A673 (cell line): ENCODE data around the gene TSPAN2.

Experiments used
- CTCF ChIP-seq: fragments of 300-800, 200-600 bp; sonication (generic); conservative IDR thresholded peaks from 2 replicates; pipeline ENCODE4 v1.5.1; 2017; ENCODE audit warnings: low read depth, mild to moderate bottlenecking, antibody characterized with exemption, low read length, moderate library complexity, mixed read lengths
- EZH2 ChIP-seq: fragments of 200-600 bp; sonication (generic); IDR thresholded peaks from 2 replicates; pipeline ENCODE4 v1.6.1; 2017; ENCODE audit warnings: borderline replicate concordance, low read depth, mild to moderate bottlenecking, mixed read lengths, antibody characterized with exemption, low read length; ENCODE audit not compliant: poor library complexity, severe bottlenecking

- TF ChIP-seq CTCF (no peak), EZH2 (no peak)
These were observed 9.8 kb upstream of the TSPAN2 start for GRCh38 chr1:115098979-115099692.
